ENCODE data around the gene PRPF39. TPM values are rescaled to one million over a fixed set of nuclear protein-coding genes. Genes with fewer than 3 reads are reported as not detected.
"Not testable (repeated sequence)": the region's sequence is repeated elsewhere in the genome, so short reads cannot be mapped to it uniquely, and the experiment has no call there.

The PRPF39 gene
- total RNA-seq, 2 experiments from 2014 or later = 46.2 to 46.8 TPM

DNA sequence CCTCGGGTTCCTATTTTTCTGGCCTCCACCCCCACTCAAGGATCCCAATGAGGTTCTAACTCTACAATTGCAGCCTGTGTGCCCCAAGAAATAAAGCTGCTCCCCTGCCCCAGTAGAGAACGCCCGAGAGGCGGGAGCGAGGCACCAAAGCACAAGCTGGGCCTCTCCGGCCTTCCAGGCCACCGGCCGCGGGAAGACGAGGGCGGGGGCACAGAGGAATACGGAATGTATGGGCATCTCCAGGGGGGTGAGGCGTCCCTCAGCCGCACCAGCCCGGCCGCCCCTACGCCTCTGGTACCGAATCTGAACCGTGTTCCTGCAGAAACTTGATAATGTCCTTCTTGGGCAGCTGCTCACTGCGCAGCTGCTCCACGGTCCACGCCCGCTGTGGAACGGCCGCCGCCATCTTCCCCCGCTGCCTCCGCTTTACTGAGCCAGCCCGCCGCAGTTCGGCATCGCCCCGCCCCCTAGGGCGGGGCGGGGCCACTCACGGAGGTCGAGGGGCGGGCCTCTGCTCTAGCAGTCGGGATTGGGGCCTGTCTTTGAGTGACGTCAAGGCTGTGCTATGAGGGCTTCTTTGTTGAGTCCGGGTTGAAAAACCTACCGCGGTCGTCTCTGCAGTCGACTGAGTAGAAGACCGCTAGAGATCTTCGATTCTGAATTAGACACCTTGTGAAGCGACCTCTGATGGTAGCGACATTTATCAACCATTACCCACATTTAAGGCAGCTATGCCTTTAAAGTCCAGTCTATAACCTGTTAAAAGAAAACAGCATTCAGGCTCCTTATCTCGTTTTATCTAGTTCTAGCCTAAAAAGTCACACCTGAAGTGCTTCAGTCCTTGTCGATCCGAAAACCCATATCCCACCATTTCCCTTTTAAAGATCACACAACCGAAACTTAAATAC lies 50.4 kb downstream of the PRPF39 start, which contains the start of gene FKBP3:
FKBP3 (minus strand) TSS at position 431 of the 908 bp plus-strand sequence; CDS start at position 406, 25 bp downstream.
- ChIA-PET CTCF (interaction anchor here (0.9 to 1.4 kb wide), 2 partner anchors 119 to 173 kb away, joined by 4 to 5 read pairs; partner anchors contain the start of genes KLHL28, MIS18BP1 and TOGARAM1), POLR2A (interaction anchor here (0.7 to 2.6 kb wide), 2 partner anchors 20 to 172 kb away, joined by 3 to 14 read pairs; partner anchors contain the start of genes KLHL28 and TOGARAM1)

DNA sequence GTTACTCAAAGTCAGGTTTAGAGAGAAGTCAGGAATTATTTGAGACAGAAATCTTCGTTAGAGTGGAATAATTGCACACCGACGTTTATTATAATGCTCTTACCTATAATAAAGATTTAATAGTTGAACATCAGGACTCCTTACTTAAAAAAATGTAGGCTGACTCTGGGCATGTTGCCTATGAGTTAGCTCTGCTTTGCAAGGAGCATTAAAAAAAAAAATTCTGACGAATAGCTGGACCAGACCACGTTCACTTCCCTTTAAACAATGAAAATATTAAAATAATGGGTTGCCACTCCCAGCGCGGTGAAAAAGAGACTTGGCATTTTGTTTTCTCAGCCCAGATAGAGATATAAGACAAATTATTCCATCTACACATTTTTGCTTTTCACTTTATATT lies 51.2 kb downstream of the PRPF39 start:
- CTCF ChIA-PET = interaction anchor here (0.9 to 1.6 kb wide), 3 partner anchors 19 to 174 kb away, joined by 3 to 5 read pairs (median 4); partner anchors contain the start of genes KLHL28, MIS18BP1 and TOGARAM1
- POLR2A ChIA-PET = interaction anchor here (0.6 to 2.6 kb wide), 3 partner anchors 58 to 173 kb away, joined by 3 to 14 read pairs (median 3); partner anchors contain the start of genes KLHL28 and TOGARAM1

DNA sequence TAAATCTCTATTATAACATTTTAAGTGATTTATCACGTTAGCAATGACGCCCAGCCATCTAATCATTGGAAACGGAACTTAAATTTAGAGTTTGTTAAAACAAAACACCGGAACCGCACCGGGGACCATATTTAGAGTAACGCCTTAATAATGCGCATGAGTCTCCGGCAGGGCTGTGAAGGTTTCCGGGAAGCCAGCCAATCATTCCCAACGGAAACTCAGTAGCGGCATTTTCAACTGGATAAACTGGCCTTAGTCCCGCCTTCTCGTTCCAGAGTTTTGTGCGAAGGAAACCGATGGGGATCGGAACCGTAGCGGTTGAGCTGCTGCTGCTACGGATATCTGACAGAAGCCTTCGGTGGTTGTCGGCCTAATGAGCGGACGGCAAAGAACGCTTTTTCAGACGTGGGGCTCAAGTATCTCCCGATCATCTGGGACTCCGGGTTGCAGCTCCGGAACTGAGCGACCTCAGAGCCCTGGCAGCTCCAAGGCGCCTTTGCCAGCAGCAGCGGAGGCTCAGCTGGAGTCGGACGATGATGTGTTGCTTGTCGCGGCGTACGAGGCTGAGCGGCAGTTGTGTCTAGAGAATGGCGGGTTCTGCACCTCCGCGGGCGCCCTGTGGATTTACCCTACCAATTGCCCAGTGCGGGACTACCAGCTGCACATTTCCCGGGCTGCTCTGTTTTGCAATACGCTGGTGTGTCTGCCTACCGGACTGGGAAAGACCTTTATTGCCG lies 51.9 kb downstream of the PRPF39 start, which contains the start of gene FANCM:
FANCM (plus strand) TSS at position 272 of the 737 bp plus-strand sequence; CDS start at position 374, 102 bp downstream.
- ChIA-PET POLR2A (interaction anchor here (0.6 to 1.2 kb wide), 4 partner anchors 22 to 173 kb away, joined by 3 to 9 read pairs (median 3); partner anchors contain the start of gene MIS18BP1), CTCF (interaction anchor here (0.6 to 1.6 kb wide), 3 partner anchors 18 to 117 kb away, joined by 3 read pairs; partner anchors contain the start of gene MIS18BP1)

DNA sequence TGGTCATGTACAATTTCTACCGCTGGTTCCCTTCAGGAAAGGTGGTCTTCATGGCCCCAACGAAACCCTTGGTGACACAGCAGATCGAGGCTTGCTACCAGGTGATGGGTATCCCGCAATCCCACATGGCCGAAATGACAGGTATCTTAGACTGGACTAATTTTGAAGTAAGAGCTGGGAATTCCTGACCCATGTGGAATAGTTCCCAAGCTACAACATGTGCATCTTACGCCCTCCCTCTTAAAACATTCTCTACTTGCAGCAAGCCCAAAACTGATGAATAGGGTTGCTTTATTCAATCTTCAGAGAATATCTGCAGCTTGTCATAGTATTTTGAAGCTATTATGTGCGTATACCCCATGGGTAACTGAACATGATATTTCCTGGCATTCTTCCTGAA lies 52.5 kb downstream of the PRPF39 start:
- ChIA-PET POLR2A (interaction anchor here (0.8 to 1.2 kb wide), 2 partner anchors 23 to 116 kb away, joined by 3 to 9 read pairs; partner anchors contain the start of gene MIS18BP1), CTCF (interaction anchor here (0.6 to 1.6 kb wide), 3 partner anchors 20 to 201 kb away, joined by 3 read pairs; partner anchors contain the start of gene MIS18BP1)

DNA sequence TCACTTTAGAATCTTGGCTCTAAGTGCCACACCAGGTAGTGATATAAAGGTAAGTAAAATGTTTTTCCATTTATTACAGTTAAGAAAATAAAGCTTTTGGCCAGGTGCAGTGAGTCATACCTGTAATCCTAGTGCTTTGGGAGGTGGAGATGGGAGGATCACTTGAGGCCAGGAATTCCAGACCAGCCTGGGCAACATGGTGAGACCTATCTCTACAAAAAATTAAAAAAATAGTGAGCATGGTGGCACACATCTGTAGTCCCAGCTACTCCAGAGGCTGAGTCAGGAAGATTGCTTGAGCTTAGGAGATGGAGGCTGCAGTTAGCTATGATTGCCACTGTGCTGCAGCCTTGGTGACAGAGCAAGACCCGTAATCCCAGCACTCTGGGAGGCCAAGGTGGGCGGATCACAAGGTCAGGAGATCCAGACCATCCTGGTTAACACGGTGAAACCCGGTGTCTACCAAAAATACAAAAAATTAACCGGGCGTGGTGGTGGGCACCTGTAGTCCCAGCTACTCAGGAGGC lies 56.8 kb downstream of the PRPF39 start:
- POLR2A ChIA-PET = no interaction called here
- CTCF ChIA-PET = interaction anchor here (0.6 to 1.6 kb wide), 2 partner anchors 113 to 241 kb away, joined by 4 to 7 read pairs; partner anchors contain the start of gene MIS18BP1

DNA sequence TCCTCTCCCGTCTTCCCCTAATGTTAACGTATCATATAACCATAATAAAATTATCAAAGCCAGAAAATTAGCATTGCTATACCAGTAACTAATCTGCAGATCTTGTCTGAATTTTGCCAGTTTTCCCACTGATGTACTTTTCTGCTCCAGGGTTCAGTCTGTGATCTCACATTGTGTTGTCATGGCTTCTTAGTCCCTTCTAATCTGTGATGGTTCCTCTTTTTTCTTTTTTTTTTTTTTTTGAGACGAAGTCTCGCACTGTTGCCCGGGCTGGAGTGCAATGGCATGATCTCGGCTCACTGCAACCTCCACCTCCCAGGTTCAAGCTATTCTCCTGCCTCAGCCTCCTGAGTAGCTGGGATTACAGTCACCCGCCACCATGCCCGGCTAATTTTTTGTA lies 58.2 kb downstream of the PRPF39 start:
- POLR2A ChIA-PET, CTCF ChIA-PET: not testable (repeated sequence)

DNA sequence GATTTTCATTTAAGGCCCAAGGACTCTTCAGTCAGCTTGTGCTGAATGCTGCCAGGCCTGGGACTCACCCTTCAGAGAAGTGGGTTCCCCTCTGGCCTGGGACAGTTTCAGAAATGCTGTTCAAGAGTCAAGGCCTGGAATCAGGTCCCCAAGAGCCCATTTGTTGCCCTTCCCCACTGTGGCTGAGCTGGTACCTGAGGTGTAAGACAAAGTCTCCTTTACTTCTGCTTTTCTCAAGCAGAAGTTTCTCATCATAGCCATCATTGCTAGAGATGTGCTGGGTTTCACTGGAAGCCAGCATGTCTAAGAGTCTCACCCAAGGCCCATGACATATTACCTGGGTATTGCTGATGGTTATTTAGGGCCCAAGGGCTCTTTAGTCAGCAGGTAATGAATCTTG lies 60.7 kb downstream of the PRPF39 start:
- CTCF ChIA-PET = no interaction called here
- POLR2A ChIA-PET = no interaction called here

DNA sequence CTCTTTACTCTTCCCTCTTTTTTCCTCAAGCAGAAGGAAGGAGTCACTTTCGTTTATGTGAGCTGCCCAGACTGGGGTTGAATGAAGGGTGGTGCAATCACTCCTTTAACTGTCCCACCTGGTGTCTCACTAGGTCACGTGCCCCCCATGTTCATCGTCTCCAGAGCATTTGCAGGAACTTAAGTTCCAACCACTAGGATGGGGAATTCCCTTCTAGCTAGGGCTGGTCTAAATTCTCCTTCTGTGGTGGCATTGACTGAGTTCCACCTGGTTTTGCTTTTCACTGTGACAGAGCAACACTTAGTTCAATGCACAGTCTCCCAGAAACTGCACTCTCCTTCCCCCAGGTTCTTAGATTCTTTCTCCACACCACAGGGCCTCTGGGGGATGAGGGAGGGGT lies 61.3 kb downstream of the PRPF39 start:
- CTCF ChIA-PET = no interaction called here
- POLR2A ChIA-PET = no interaction called here

DNA sequence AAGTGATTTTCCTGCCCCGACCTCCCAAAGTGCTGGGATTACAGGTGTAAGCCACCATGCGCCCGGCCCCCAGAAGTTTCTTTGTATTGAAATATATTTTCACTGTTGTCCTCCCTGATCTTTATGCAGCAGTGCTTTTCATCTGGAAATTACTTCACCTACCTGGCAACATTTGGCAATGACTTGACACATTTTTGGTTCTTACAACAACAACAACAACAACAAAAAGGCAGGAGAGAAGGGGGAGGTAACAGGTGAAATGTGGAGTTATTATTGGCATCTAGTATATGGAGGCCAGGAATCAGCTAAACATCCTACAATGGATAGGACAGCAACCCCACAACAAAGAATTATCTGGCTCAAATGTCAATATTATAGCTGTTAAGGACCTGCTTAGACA lies 65.7 kb downstream of the PRPF39 start:
- POLR2A ChIA-PET = no interaction called here

DNA sequence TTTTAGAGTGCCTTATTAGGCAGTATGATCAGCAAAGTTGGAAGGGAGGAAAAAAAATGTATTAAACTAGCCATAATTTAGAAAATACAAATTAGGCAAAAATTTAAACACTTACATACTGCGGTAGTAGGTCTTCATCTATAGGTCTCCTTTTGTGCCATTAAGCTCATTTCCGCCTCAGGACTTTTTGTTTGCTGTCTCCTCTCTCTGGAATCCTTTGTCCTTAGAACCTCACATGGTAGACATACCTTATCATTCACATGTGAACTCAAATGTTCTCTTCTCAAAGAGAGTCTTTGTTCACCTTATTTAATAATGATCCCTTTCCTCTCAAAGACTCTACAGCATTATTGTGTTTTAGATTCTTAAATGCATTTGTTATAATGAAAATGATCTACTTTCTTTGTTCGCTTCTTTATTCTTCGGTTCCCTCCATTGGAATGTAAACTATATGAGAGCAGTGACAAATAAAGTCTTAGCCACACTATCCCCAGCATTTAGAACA lies 66.5 kb downstream of the PRPF39 start:
- CTCF ChIA-PET = no interaction called here
- POLR2A ChIA-PET = no interaction called here

More for the DNA sequence above, 65.7 kb downstream of the PRPF39 start:
- CTCF ChIA-PET = no interaction called here

DNA sequence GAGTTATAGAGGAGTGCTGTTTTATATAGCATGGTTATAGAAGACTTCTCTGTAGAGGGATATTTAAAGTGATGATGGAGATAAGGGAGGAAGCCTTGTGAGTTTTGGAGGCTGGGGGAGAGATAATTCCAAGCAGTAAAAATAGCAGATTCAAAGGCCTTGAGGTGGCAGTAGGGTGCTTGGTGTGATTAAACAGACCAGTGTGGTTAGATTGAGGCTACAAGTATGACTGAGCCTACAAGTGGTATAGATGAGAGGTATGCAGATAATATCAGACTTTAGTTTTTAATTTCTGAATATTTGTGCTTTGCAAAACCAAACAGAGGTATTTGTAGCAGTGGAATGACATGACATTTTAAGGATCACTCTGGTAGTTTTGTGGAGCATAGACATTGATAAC lies 72.2 kb downstream of the PRPF39 start:
- POLR2A ChIA-PET = interaction anchor here (0.7 kb wide), 1 partner anchor 26 kb away, joined by 5 read pairs; no protein-coding TSS in a partner anchor
- CTCF ChIA-PET = no interaction called here

Other genes starting within 250 kb of the PRPF39 start
- gene KLHL28, start 122.2 kb upstream of the PRPF39 start, total RNA-seq = 10 to 100 TPM in 1 of 2 experiments, 1 to 10 TPM in 1; 8.8 to 10.6 TPM
- 1 to 10 TPM; 5.5 to 6.3 TPM for gene TOGARAM1, start 121.9 kb upstream of the PRPF39 start, total RNA-seq
- gene FKBP3, start 50.4 kb downstream of the PRPF39 start, total RNA-seq = 10 to 100 TPM; 69.7 to 71.7 TPM
- gene FANCM, start 51.8 kb downstream of the PRPF39 start, total RNA-seq = 10 to 100 TPM; 15.8 to 19.8 TPM
- gene MIS18BP1, start 169.1 kb downstream of the PRPF39 start, total RNA-seq = 10 to 100 TPM; 35.5 to 37.7 TPM

Data from activated CD8-positive, alpha-beta memory T cell treated with anti-CD3 and anti-CD28 coated beads for 36 hours (primary cell).